Adrenal gland (tissue), 12 donors: ENCODE results near the gene WDR91. TPM values are rescaled to one million over a fixed set of nuclear protein-coding genes. Genes with fewer than 3 reads are reported as not detected.
"Not testable (repeated sequence)": the region's sequence is repeated elsewhere in the genome, so short reads cannot be mapped to it uniquely, and the experiment has no call there.

Source experiments
- DNase-seq, 7 donors: peaks; one replicate each; pipeline ENCODE4 v3.0.0-alpha.2; 2019 to 2020
- H3K27ac ChIP-seq, 5 donors: fragments of 200-600 bp; sonication (generic) in 4 of 5; 1 replicate in 3 of 5; 2 replicates in 2 of 5; pipeline versions ENCODE4 v1.5.1 to v1.8.0; 2016 to 2020; ENCODE audit warnings: mild to moderate bottlenecking in 1 of 5
- H3K27me3 ChIP-seq: fragments of 200-600 bp; 2 replicates; pipeline ENCODE4 v1.8.0; 2021
- H3K36me3 ChIP-seq, 2 donors: fragments of 200-600 bp; replicated peaks in 1 of 2; 1 replicate in 1 of 2; 2 replicates in 1 of 2; pipeline versions ENCODE4 v1.5.1 to v1.8.0; 2018 to 2022
- H3K4me1 ChIP-seq, 2 donors: fragments of 200-600 bp; replicated peaks in 1 of 2; 1 replicate in 1 of 2; 2 replicates in 1 of 2; pipeline versions ENCODE4 v1.5.1 to v1.8.0; 2018 to 2021
- H3K4me3 ChIP-seq, 4 donors: fragments of 200-600 bp; sonication (generic) in 3 of 4; one replicate each; pipeline ENCODE4 v1.5.1; 2016 to 2018
- H3K9me3 ChIP-seq, 3 donors: fragments of 200-600 bp; sonication (generic) in 1 of 3; replicated peaks in 1 of 3; 1 replicate in 2 of 3; 2 replicates in 1 of 3; pipeline versions ENCODE4 v1.5.1 to v1.8.0; 2016 to 2021
- CTCF ChIP-seq, 6 experiments: fragments of 450-650 bp in 4 of 6; fragments of 200-600 bp in 2 of 6; sonication (generic) in 1 of 6; IDR thresholded peaks; 1 replicate in 5 of 6; 2 replicates in 1 of 6; pipeline versions ENCODE4 v1.5.1 to v1.8.0; 2016 to 2021; ENCODE audit warnings: antibody characterized with exemption in 6 of 6, mild to moderate bottlenecking in 2 of 6, moderate library complexity in 1 of 6
- POLR2A ChIP-seq, 2 donors: fragments of 450-650 bp; IDR thresholded peaks; one replicate each; pipeline ENCODE4 v1.6.1; 2017; ENCODE audit warnings: antibody characterized with exemption in 2 of 2, mild to moderate bottlenecking in 2 of 2, moderate library complexity in 1 of 2
- WGBS, 4 donors: extraction: QIAGEN DNeasy Blood & Tissue Kit in 2 of 4; methylation state at CpG; one replicate each; pipeline versions ENCODE4 v1.1.5 to v1.1.7; 2013 to 2017; 5-methylcytosine and 5-hydroxymethylcytosine counted together
- intact Hi-C, 2 donors: fragments of 100-400 bp; cut with DNase I; formaldehyde crosslinking; loops; one replicate each; pipeline versions ENCODE4 v1.14.1 to v1.15.0; 2022 to 2023
- polyA plus RNA-seq, 3 donors: library from polyadenylated mRNA; stranded (reverse); fragments of 200-250 nt in 2 of 3; fragments of 350-450 nt in 1 of 3; fragmentation: Illumina TruSeq in 1 of 3; extraction: RNeasy Lipid Tissue Mini Kit (QIAGEN cat#74804) in 1 of 3; gene quantifications; one replicate each; pipeline ENCODE4 v1.2.3, GENCODE V29; 2013 to 2014
- total RNA-seq, 9 donors: library from RNA; depleted of rRNA in 4 of 9; stranded (reverse); fragments of >200 nt in 4 of 9; fragments of 120-200 nt in 1 of 9; fragmentation: NEBNext Ultra II Directional in 1 of 9; extraction: Animal tissue kit (Norgen Biotek cat#: 25700) in 1 of 9; gene quantifications; one replicate each; pipeline versions ENCODE4 v1.1.0 to v1.2.4, GENCODE V29; 2013 to 2023
- donor health status: healthy with polysubstance abuse.
- donor health status: Bipolar disorder and iron deficiency.
- donor health status: DM: yes; HTN: yes; CAD: no.
- donor health status: DM: no; HTN: no; CAD: no.
- donor health status: DM: no; HTN: no; CAD: no.
- donor health status: DM: yes; HTN: yes; CAD: no.

WDR91 gene
- total and polyA plus RNA-seq, 12 donors, result 6.8 to 29.6 (median 15.5) TPM

- not testable (repeated sequence) for H3K27me3 ChIP-seq, H3K9me3 ChIP-seq, DNase-seq
- peak overlapping the region; percentile 77 to 97 (median 91) for H3K27ac ChIP-seq
- 25 to 27% (median 26%) methylated on average over 12 of the region's 12 CpGs for WGBS, 4 donors
- peak in 2 of 6 experiments; percentile 2 to 28 for TF ChIP-seq CTCF (IDR thresholded peaks at IDR 0.05)
- intact Hi-C loops, result loop anchor here in 1 of 2 donors (10.0 kb wide), 1 partner anchor 476 kb away; no protein-coding TSS in a partner anchor
- H3K4me1 ChIP-seq, result peaks cover 0 to 29% of the 10 kb centered on the region in 2 donors
- H3K36me3 ChIP-seq, result peaks cover 0 to 24% of the 10 kb centered on the region in 2 donors
- peak overlapping the region in 2 of 4 donors; percentile 77 to 78 for H3K4me3 ChIP-seq
Observed at GRCh38 chr7:135170998-135171481, 40.3 kb downstream of the WDR91 start.

- WGBS, 4 donors, result 0% methylated on average over 13 to 77 of the region's 77 CpGs
- peak within 1 kb of the TSS; percentile 77 to 97 (median 91) for H3K27ac ChIP-seq
- H3K27me3 ChIP-seq, result no peaks in the 10 kb centered on the region
- peaks cover 0 to 31% of the 10 kb centered on the region in 2 donors for H3K36me3 ChIP-seq
- TF ChIP-seq POLR2A (IDR thresholded peaks at IDR 0.05) (peak; percentile 34 to 83), CTCF (IDR thresholded peaks at IDR 0.05) (peak; percentile 54 to 82 (median 65))
- intact Hi-C loops, result loop anchor here in 1 of 2 donors (10.0 kb wide), 1 partner anchor 476 kb away; no protein-coding TSS in a partner anchor
- DNase-seq, result peak; percentile 95 to 97 (median 96)
- no peaks in the 10 kb centered on the region for H3K9me3 ChIP-seq
- H3K4me3 ChIP-seq, result peak within 1 kb of the TSS; percentile 5 to 78 (median 56)
- peaks cover 0 to 30% of the 10 kb centered on the region in 2 donors for H3K4me1 ChIP-seq
Observed at GRCh38 chr7:135170274-135170997, 40.9 kb downstream of the WDR91 start, which contains the start of gene CYREN. CYREN (minus strand) TSS chr7:135170707; CDS start chr7:135168922, 1,785 bp downstream.

- Histone ChIP-seq H3K9me3 (no peaks in the 10 kb centered on the region), H3K4me1 (peaks cover 5 to 35% of the 10 kb centered on the region in 2 donors), H3K27ac (peak overlapping the region; percentile 60 to 97 (median 91)), H3K36me3 (peaks cover 0 to 36% of the 10 kb centered on the region in 2 donors), H3K27me3 (no peaks in the 10 kb centered on the region), H3K4me3 (peak overlapping the region; percentile 5 to 78 (median 56))
- intact Hi-C loops, result loop anchor here (10.0 kb wide), 3 partner anchors 175 to 475 kb away; partner anchors contain the start of gene AGBL3 (in 1 of the 2)
- WGBS, 4 donors, result 0 to 2% (median 1%) methylated on average over 9 to 17 of the region's 17 CpGs
- no peak for DNase-seq
- TF ChIP-seq POLR2A (IDR thresholded peaks at IDR 0.05), result no peak
- TF ChIP-seq CTCF (IDR thresholded peaks at IDR 0.05), result no peak
Observed at GRCh38 chr7:135169964-135170273, 41.4 kb downstream of the WDR91 start.
